Osteocyte (in vitro differentiated cells): ENCODE results near the gene ARL15. TPM values are rescaled to one million over a fixed set of nuclear protein-coding genes. Genes with fewer than 3 reads are reported as not detected.

Source experiments
- DNase-seq: peaks from one replicate; pipeline ENCODE4 v3.0.0; 2021; ENCODE audit warnings: mixed read lengths; ENCODE audit not compliant: unreplicated experiment; ENCODE audit errors: extremely low spot score
- H3K27ac Mint-ChIP-seq: one replicate; pipeline ENCODE4 v1.8.0; 2021; ENCODE audit warnings: mild to moderate bottlenecking, mixed read lengths; ENCODE audit not compliant: unreplicated experiment
- H3K27me3 Mint-ChIP-seq: one replicate; pipeline ENCODE4 v1.8.0; 2021; ENCODE audit warnings: mixed read lengths; ENCODE audit not compliant: unreplicated experiment
- H3K36me3 Mint-ChIP-seq: one replicate; pipeline ENCODE4 v1.8.0; 2021; ENCODE audit warnings: mixed read lengths; ENCODE audit not compliant: unreplicated experiment
- H3K4me1 Mint-ChIP-seq: one replicate; pipeline ENCODE4 v1.8.0; 2021; ENCODE audit warnings: mixed read lengths; ENCODE audit not compliant: unreplicated experiment
- H3K4me3 Mint-ChIP-seq: one replicate; pipeline ENCODE4 v1.8.0; 2021; ENCODE audit warnings: mild to moderate bottlenecking, moderate library complexity, mixed read lengths; ENCODE audit not compliant: unreplicated experiment
- H3K9me3 Mint-ChIP-seq: one replicate; pipeline ENCODE4 v1.8.0; 2021; ENCODE audit warnings: mixed read lengths; ENCODE audit not compliant: unreplicated experiment
- total RNA-seq: library from RNA; stranded (reverse); gene quantifications from 2 replicates; pipeline ENCODE4 v1.2.1, GENCODE V29; 2021
- TF ChIP-seq, protein P1 (sequence below): fragments of 200-600 bp; sonication (generic); IDR thresholded peaks from 2 replicates; pipeline ENCODE4 v1.5.0; 2021; ENCODE audit warnings: antibody characterized with exemption, mild to moderate bottlenecking, moderate library complexity

ARL15 gene
- total RNA-seq, 1 donor from 2014 or later: 16.6 TPM

DNA sequence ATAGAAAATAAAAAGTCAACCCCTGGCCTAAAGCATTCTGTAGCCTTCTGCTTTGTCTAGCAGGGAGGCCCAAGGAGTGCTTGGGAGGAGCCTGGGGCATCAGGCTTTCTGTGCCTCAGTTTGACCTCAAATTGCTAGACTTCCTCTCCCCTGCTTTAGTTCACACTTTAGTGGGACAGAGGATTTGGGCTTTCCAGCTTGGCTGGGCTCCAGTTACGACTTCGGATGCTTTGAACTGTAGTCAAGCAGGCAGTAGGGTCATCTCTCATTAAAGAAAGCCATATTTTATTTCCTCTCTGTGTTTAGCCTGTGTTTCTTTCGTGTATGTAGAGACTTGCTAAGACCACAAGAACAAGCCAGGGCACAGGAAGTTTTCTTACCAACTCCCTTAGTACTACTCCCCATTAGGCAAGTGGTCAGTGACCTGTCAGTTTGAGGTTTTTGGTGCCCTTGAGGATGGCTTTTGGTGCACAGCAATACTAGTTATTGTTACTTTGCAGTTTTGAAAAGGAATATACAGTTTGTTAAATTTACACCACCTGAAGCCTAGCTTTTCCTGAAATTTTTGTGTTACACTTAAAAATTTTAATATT, 415.2 kb downstream of the ARL15 start:
- H3K9me3 Mint-ChIP-seq: no peaks in the 10 kb centered on the region

GRCh38 chr5:53893626-53894025, 416.7 kb downstream of the ARL15 start:
- Mint-ChIP-seq H3K9me3 (no peaks in the 10 kb centered on the region), H3K4me3 (no peak overlapping the region), H3K27me3 (no peaks in the 10 kb centered on the region), H3K36me3 (no peaks in the 10 kb centered on the region), H3K4me1 (no peaks in the 10 kb centered on the region), H3K27ac (no peak overlapping the region)
- DNase-seq: no peak
- TF ChIP-seq, protein P1, sequence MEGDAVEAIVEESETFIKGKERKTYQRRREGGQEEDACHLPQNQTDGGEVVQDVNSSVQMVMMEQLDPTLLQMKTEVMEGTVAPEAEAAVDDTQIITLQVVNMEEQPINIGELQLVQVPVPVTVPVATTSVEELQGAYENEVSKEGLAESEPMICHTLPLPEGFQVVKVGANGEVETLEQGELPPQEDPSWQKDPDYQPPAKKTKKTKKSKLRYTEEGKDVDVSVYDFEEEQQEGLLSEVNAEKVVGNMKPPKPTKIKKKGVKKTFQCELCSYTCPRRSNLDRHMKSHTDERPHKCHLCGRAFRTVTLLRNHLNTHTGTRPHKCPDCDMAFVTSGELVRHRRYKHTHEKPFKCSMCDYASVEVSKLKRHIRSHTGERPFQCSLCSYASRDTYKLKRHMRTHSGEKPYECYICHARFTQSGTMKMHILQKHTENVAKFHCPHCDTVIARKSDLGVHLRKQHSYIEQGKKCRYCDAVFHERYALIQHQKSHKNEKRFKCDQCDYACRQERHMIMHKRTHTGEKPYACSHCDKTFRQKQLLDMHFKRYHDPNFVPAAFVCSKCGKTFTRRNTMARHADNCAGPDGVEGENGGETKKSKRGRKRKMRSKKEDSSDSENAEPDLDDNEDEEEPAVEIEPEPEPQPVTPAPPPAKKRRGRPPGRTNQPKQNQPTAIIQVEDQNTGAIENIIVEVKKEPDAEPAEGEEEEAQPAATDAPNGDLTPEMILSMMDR: no peak

More for the DNA sequence above, 415.2 kb downstream of the ARL15 start:
- H3K27ac Mint-ChIP-seq: no peak overlapping the region
- TF ChIP-seq, protein P1: no peak
- no peaks in the 10 kb centered on the region for H3K27me3 Mint-ChIP-seq
- no peaks in the 10 kb centered on the region for H3K36me3 Mint-ChIP-seq
- H3K4me1 Mint-ChIP-seq: no peaks in the 10 kb centered on the region
- H3K4me3 Mint-ChIP-seq: no peak overlapping the region
- DNase-seq: no peak

DNA sequence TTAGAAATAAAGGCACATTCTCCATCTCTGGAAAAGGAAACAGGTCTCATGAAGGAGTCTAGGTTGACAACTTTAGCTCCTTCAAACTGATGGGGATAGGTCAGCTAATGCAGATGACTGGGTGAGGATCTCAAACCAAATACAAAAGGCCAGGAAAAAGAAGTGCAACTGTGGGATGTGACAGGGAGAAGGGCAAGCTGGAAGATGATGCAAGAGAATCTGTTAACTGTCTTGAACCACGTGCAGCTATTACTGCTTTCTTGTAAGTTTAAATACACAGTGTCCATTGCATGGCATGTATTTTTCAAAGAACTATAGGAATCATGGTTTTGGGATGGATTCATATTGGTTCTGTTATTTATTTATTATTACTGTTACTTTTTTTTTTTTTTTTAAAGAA, 418.1 kb downstream of the ARL15 start:
- Mint-ChIP-seq H3K36me3 (no peaks in the 10 kb centered on the region), H3K27me3 (no peaks in the 10 kb centered on the region), H3K27ac (no peak overlapping the region), H3K4me1 (no peaks in the 10 kb centered on the region), H3K9me3 (no peaks in the 10 kb centered on the region), H3K4me3 (no peak overlapping the region)
- no peak for DNase-seq
- TF ChIP-seq, protein P1: no peak

GRCh38 chr5:53891159-53891558, 419.2 kb downstream of the ARL15 start:
- Mint-ChIP-seq H3K27me3 (no peaks in the 10 kb centered on the region), H3K4me1 (no peaks in the 10 kb centered on the region), H3K4me3 (no peak overlapping the region), H3K9me3 (no peaks in the 10 kb centered on the region), H3K27ac (no peak overlapping the region), H3K36me3 (no peaks in the 10 kb centered on the region)
- TF ChIP-seq, protein P1: no peak
- no peak for DNase-seq

DNA sequence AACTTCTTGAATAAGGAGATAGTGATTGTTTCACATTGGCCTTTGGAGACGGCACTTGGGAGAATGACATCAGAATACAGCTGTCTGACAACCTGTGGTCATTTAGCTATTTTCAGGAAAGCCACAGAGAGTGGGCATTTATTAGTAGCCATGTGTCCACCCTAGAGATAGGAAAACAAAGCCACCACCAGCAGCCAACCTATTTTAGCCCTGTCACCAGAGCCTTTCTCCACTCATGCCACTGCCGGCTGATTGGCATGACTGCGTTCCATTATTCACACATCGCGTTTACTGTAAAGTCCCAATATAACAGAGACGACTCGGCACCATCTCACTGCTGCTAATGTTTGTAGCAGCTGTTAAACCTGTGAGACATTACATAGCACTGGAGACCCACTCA, 419.9 kb downstream of the ARL15 start:
- TF ChIP-seq, protein P1: no peak
- Mint-ChIP-seq H3K9me3 (no peaks in the 10 kb centered on the region), H3K36me3 (no peaks in the 10 kb centered on the region), H3K27me3 (no peaks in the 10 kb centered on the region), H3K27ac (no peak overlapping the region), H3K4me3 (no peak overlapping the region), H3K4me1 (no peaks in the 10 kb centered on the region)
- DNase-seq: no peak
